ENCODE measurements around the gene C15orf40.

Gene C15orf40

GRCh38 chr15:82992436-82992998, 18.9 kb downstream of the C15orf40 start:
- DNase-seq = no peak

GRCh38 chr15:82986442-82986780, 25.0 kb downstream of the C15orf40 start:
- no peak for DNase-seq

GRCh38 chr15:82985688-82986441, 25.6 kb downstream of the C15orf40 start, which contains the start of gene RAMAC:
TSS of gene RAMAC (plus strand) at chr15:82986210. CDS start at chr15:82989019, 2,809 bp downstream.
- peak; percentile 96 for DNase-seq

- DNase-seq = no peak
Measured at GRCh38 chr15:82980981-82981380, 30.5 kb downstream of the C15orf40 start.

GRCh38 chr15:82979726-82980125, 31.7 kb downstream of the C15orf40 start:
- no peak for DNase-seq

- no peak for DNase-seq
Measured at GRCh38 chr15:82978438-82978837, 33.0 kb downstream of the C15orf40 start.

GRCh38 chr15:82977076-82977475, 34.4 kb downstream of the C15orf40 start:
- no peak for DNase-seq

GRCh38 chr15:82972990-82973389, 38.4 kb downstream of the C15orf40 start:
- DNase-seq = no peak

- DNase-seq = no peak
Measured at GRCh38 chr15:82971218-82971984, 40.0 kb downstream of the C15orf40 start.

GRCh38 chr15:82970696-82971095, 40.7 kb downstream of the C15orf40 start:
- DNase-seq = no peak

- no peak for DNase-seq
Measured at GRCh38 chr15:82970078-82970686, 41.3 kb downstream of the C15orf40 start.

- DNase-seq = peak; percentile 12
Measured at GRCh38 chr15:82969353-82969752, 42.1 kb downstream of the C15orf40 start.

- DNase-seq = no peak
Measured at GRCh38 chr15:82968066-82968465, 43.4 kb downstream of the C15orf40 start.

- DNase-seq = peak; percentile 13
Measured at GRCh38 chr15:82966671-82967071, 44.8 kb downstream of the C15orf40 start.

GRCh38 chr15:82964890-82965289, 46.5 kb downstream of the C15orf40 start:
- no peak for DNase-seq

- DNase-seq = no peak
Measured at GRCh38 chr15:82963471-82964341, 47.7 kb downstream of the C15orf40 start.

GRCh38 chr15:82960766-82961165, 50.7 kb downstream of the C15orf40 start:
- no peak for DNase-seq

- DNase-seq = no peak
Measured at GRCh38 chr15:82959423-82959822, 52.0 kb downstream of the C15orf40 start.

- no peak for DNase-seq
Measured at GRCh38 chr15:82958638-82959037, 52.8 kb downstream of the C15orf40 start.

- DNase-seq = no peak
Measured at GRCh38 chr15:82952158-82953081, 59.0 kb downstream of the C15orf40 start, which contains the start of gene HOMER2. TSS of gene HOMER2 (minus strand) at chr15:82952720. CDS start at chr15:82952535, 185 bp downstream.

- no peak for DNase-seq
Measured at GRCh38 chr15:82951472-82952157, 59.8 kb downstream of the C15orf40 start.

Data from OCI-M1 (cell line).